ENCODE data around the gene CLIC5. TPM values are rescaled to one million over a fixed set of nuclear protein-coding genes. Genes with fewer than 3 reads are reported as not detected.

The CLIC5 gene
- total and polyA plus RNA-seq, 2 donors (not counting 1 experiment from before 2014, with no cell fraction given) = 0.96 to 0.97 TPM

DNA sequence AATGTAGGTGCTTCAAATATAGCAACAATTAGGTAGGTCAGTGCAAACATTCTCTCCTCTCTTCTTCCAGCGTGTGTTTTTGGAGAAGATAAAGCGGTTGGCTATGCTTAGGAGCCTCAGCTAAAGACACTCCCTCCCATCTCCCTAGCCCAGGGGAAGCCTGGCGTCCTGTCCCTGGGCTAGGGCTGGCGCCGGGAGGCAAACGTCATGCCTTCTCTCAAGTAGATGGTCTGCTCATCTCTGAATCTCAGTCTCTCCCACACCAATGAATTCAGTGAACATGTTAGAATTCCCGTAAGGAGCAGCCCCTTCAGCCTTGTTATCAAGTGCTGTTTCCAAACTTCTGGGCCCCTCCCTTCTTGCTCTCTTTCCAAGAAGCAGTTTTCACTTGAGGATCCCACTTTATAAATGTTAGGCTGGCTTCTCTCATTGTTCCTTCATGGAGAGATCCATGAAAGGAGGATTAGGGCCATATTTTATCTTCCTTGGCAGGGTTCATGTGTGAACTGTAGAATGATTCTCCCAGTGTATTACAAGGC is 142.8 kb downstream of the CLIC5 start:
- H3K27ac ChIP-seq (ENCODE audit: low read length in 2 of 2) = no peak overlapping the region
- no peaks in the 10 kb centered on the region for H3K4me1 ChIP-seq (ENCODE audit: control insufficient read depth in 2 of 2, insufficient read depth in 2 of 2, low read length in 2 of 2)
- WGBS (ENCODE audit: insufficient coverage) = 98% methylated on average over 7 of the region's 7 CpGs
- DNase-seq = no peak
- TF ChIP-seq, protein P1, sequence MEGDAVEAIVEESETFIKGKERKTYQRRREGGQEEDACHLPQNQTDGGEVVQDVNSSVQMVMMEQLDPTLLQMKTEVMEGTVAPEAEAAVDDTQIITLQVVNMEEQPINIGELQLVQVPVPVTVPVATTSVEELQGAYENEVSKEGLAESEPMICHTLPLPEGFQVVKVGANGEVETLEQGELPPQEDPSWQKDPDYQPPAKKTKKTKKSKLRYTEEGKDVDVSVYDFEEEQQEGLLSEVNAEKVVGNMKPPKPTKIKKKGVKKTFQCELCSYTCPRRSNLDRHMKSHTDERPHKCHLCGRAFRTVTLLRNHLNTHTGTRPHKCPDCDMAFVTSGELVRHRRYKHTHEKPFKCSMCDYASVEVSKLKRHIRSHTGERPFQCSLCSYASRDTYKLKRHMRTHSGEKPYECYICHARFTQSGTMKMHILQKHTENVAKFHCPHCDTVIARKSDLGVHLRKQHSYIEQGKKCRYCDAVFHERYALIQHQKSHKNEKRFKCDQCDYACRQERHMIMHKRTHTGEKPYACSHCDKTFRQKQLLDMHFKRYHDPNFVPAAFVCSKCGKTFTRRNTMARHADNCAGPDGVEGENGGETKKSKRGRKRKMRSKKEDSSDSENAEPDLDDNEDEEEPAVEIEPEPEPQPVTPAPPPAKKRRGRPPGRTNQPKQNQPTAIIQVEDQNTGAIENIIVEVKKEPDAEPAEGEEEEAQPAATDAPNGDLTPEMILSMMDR (IDR thresholded peaks at IDR 0.05) = no peak
- no peak for TF ChIP-seq EZH2 (IDR thresholded peaks at IDR 0.05; ENCODE audit: borderline replicate concordance, insufficient read depth, low read depth, low read length, poor library complexity, severe bottlenecking)
- H3K36me3 ChIP-seq (replicated peaks in 1 of 2; ENCODE audit: control extremely low read depth in 1 of 2, control insufficient read depth in 1 of 2, extremely low read depth in 1 of 2, insufficient read depth in 2 of 2, low read length in 1 of 2) = no peaks in the 10 kb centered on the region
- Mint-ChIP-seq H3K4me3 (no peak overlapping the region), H3K27me3 (peaks cover 3% of the 10 kb centered on the region), H3K4me1 (no peaks in the 10 kb centered on the region), H3K27ac (no peak overlapping the region), H3K9me3 (ENCODE audit: insufficient read depth) (no peaks in the 10 kb centered on the region)
- H3K9ac ChIP-seq (ENCODE audit: low read length) = no peak overlapping the region
- no peaks in the 10 kb centered on the region for H3K79me2 ChIP-seq (ENCODE audit: control insufficient read depth, insufficient read depth, low read length)
- no peak for ATAC-seq (ENCODE audit: low read depth)
- no peak overlapping the region for H3K4me2 ChIP-seq (replicated peaks; ENCODE audit: low read depth, low read length, poor library complexity, severe bottlenecking)
- intact Hi-C loops (cut with micrococcal nuclease) = no loop called here
- no peak overlapping the region for H2AFZ ChIP-seq (ENCODE audit: insufficient read depth, low read depth, low read length, poor library complexity, severe bottlenecking)
- no peak overlapping the region for H3K4me3 ChIP-seq (ENCODE audit: control extremely low read depth in 1 of 5, extremely low read depth in 1 of 5, insufficient read depth in 1 of 5, low read depth in 2 of 5, low read length in 4 of 5)
- no peaks in the 10 kb centered on the region for H4K20me1 ChIP-seq (ENCODE audit: control insufficient read depth, insufficient read depth, low read length, poor library complexity, severe bottlenecking)
- POLR2A ChIA-PET = no interaction called here
- peaks cover 0 to 4% (median 0%) of the 10 kb centered on the region in 4 experiments for H3K27me3 ChIP-seq (replicated peaks in 1 of 4; ENCODE audit: control extremely low read depth in 1 of 4, control insufficient read depth in 3 of 4, insufficient read depth in 4 of 4, low read length in 3 of 4)
- CTCF ChIA-PET = no interaction called here
- no peaks in the 10 kb centered on the region for H3K9me3 ChIP-seq (ENCODE audit: control extremely low read depth in 1 of 3, control insufficient read depth in 2 of 3, insufficient read depth in 1 of 3, low read length in 2 of 3)

DNA sequence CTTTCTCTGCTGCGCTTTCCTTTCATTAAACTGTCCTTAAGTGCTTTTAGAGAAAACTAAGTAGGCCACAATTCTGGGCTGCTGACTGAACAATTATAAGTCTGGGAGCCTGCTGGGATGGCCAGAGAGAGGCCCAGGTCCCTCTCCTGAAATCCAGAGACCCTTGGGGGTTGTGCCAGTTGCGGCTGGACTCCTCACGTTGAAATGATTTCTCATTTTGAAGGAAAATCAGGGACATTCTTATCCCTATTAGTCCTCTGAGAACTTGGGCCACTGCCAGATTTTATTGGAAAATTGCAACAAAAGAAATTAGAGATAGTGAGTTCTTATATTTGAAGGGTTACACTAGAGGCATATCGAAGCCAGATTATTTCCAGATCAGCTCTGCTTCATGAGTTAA is 145.1 kb downstream of the CLIC5 start:
- CTCF ChIA-PET = no interaction called here
- H3K27ac Mint-ChIP-seq = no peak overlapping the region
- no peaks in the 10 kb centered on the region for H3K9me3 ChIP-seq (ENCODE audit: control extremely low read depth in 1 of 3, control insufficient read depth in 2 of 3, insufficient read depth in 1 of 3, low read length in 2 of 3)
- DNase-seq (no peak), ATAC-seq (ENCODE audit: low read depth) (no peak)
- H3K4me1 Mint-ChIP-seq = no peaks in the 10 kb centered on the region
- H3K36me3 ChIP-seq (replicated peaks in 1 of 2; ENCODE audit: control extremely low read depth in 1 of 2, control insufficient read depth in 1 of 2, extremely low read depth in 1 of 2, insufficient read depth in 2 of 2, low read length in 1 of 2) = no peaks in the 10 kb centered on the region
- TF ChIP-seq, protein P1 (IDR thresholded peaks at IDR 0.05) = no peak
- no peak for TF ChIP-seq EZH2 (IDR thresholded peaks at IDR 0.05; ENCODE audit: borderline replicate concordance, insufficient read depth, low read depth, low read length, poor library complexity, severe bottlenecking)
- H3K27me3 ChIP-seq (replicated peaks in 1 of 4; ENCODE audit: control extremely low read depth in 1 of 4, control insufficient read depth in 3 of 4, insufficient read depth in 4 of 4, low read length in 3 of 4) = peaks cover 0 to 4% (median 0%) of the 10 kb centered on the region in 4 experiments
- H3K27me3 Mint-ChIP-seq = peaks cover 7% of the 10 kb centered on the region
- H3K9ac ChIP-seq (ENCODE audit: low read length) = no peak overlapping the region
- H4K20me1 ChIP-seq (ENCODE audit: control insufficient read depth, insufficient read depth, low read length, poor library complexity, severe bottlenecking) = no peaks in the 10 kb centered on the region
- H3K4me2 ChIP-seq (replicated peaks; ENCODE audit: low read depth, low read length, poor library complexity, severe bottlenecking) = no peak overlapping the region
- H3K27ac ChIP-seq (ENCODE audit: low read length in 2 of 2) = no peak overlapping the region
- intact Hi-C loops (cut with micrococcal nuclease) = no loop called here
- H3K4me1 ChIP-seq (ENCODE audit: control insufficient read depth in 2 of 2, insufficient read depth in 2 of 2, low read length in 2 of 2) = no peaks in the 10 kb centered on the region
- WGBS (ENCODE audit: insufficient coverage) = no CpG with 5 or more reads among the region's 4 CpGs
- no peak overlapping the region for H2AFZ ChIP-seq (ENCODE audit: insufficient read depth, low read depth, low read length, poor library complexity, severe bottlenecking)
- POLR2A ChIA-PET = no interaction called here
- no peak overlapping the region for H3K4me3 ChIP-seq (ENCODE audit: control extremely low read depth in 1 of 5, extremely low read depth in 1 of 5, insufficient read depth in 1 of 5, low read depth in 2 of 5, low read length in 4 of 5)
- no peak overlapping the region for H3K4me3 Mint-ChIP-seq
- no peaks in the 10 kb centered on the region for H3K79me2 ChIP-seq (ENCODE audit: control insufficient read depth, insufficient read depth, low read length)
- no peaks in the 10 kb centered on the region for H3K9me3 Mint-ChIP-seq (ENCODE audit: insufficient read depth)

Data from B cell (primary cell).